Renal cortical epithelial cell (primary cell): ENCODE results near the gene FOXK1. TPM values are rescaled to one million over a fixed set of nuclear protein-coding genes. Genes with fewer than 3 reads are reported as not detected.

Source experiments
- DNase-seq: peaks from one replicate; pipeline ENCODE4 v3.0.0-alpha.2; 2011; ENCODE audit warnings: low read depth
- total RNA-seq: library from RNA; depleted of rRNA; stranded (reverse); fragments of >200 nt; gene quantifications from 2 replicates; pipeline ENCODE4 v1.2.3, GENCODE V29; 2014

Gene FOXK1
- total RNA-seq, 1 donor from 2014 or later: 45.8 TPM

DNA sequence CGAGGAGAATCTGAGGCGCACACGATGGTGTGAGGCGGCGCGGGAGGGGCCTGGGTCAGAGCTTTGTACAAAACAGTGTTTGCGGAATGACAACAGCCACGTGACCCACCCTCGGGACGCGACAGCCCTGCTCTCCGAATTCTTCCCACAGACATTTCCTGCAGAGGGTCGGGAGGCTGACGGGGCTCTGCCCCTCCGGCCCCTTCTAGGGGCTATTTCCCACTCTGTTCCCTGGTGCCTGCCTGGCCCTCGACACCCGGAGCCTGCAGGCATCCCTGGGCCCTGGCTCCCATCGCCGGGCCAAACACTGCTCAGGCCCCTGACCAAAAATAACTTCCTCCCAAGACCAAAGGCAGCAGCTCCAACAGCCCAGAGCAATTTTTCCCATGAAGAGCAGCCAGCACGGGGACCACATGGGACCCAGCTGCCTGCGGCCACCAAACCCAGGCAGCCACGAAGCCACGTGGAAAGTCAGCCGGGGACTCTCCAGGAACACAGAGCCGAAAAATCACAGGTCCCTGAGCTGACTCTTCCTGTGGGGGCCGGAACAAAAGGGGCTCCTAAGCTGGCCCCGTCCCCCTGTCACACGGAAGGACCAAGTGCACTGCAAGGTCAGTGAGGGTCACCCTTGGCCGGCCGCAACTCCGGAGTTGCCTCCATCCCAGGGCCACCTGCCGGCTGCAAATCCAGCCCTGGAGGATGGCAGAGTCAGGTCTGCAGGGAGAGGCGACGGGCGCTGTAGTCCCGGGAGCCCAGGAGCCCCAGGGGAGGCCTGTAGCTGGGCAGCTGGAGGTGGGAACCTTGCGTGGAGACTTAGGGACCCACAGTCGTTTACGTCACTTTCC lies 137.7 kb downstream of the FOXK1 start:
- no peak for DNase-seq

DNA sequence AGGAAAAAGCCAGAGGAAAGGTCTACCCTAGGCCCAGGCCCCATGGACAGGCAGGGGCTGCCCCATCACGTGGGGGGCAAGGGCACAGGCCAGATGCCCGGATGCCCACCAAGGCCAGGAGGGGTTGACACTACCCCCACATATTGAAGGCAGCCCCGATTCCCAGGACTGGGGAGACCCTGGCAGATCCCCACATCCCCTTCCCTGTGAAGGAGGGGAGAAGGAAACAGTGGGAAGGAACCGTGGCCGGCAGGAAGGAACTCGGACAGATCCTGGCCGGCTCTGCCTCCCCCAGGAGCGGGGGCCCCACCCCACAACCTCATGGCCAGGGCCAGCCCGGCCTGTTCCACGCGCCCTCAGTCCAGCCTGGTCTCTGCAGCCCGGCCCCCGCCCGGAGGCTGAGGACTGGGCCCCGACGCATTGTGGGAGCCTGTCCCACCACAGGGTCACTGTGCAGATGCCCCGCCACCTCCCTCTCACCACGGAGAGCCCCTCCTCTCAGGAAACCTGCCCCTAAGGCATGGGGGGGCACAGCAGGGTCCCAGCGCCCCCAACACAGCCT lies 138.4 kb downstream of the FOXK1 start:
- DNase-seq: no peak

Other genes starting within 250 kb of the FOXK1 start
- gene AP5Z1, start 93.3 kb downstream of the FOXK1 start, total RNA-seq: 17.6 and 18.4 TPM in 2 replicates
- not detected in 2 replicates for gene PAPOLB, start 179.7 kb downstream of the FOXK1 start, total RNA-seq
- gene RADIL, start 201.4 kb downstream of the FOXK1 start, total RNA-seq: not detected in 2 replicates